CD4-positive, CD25-positive, alpha-beta regulatory T cell (primary cell): ENCODE measurements around the gene CERK. TPM values are rescaled to one million over a fixed set of nuclear protein-coding genes. Genes with fewer than 3 reads are reported as not detected.

Experiments used
- ATAC-seq, 2 donors: fragments of 150-1000 bp; cut with Tn5 transposase; one replicate each; pipeline ENCODE4 v1.10.0; 2021; ENCODE audit warnings: low read depth in 2 of 2, moderate number of reproducible peaks in 2 of 2, moderate library complexity in 1 of 2
- DNase-seq, 3 donors: peaks; one replicate each; pipeline versions ENCODE4 v3.0.0 to v3.0.0-alpha.2; 2012 to 2022; ENCODE audit warnings: mixed read lengths in 1 of 3
- H3K27ac ChIP-seq: one replicate; pipeline ENCODE4 v1.7.0; 2013; ENCODE audit warnings: mild to moderate bottlenecking, low read length; ENCODE audit not compliant: insufficient read depth, poor library complexity, severe bottlenecking
- H3K27me3 ChIP-seq: one replicate; pipeline ENCODE4 v1.7.0; 2013; ENCODE audit warnings: low read length; ENCODE audit not compliant: control insufficient read depth, insufficient read depth
- H3K36me3 ChIP-seq: one replicate; pipeline ENCODE4 v1.7.0; 2013; ENCODE audit warnings: mild to moderate bottlenecking, low read length, moderate library complexity; ENCODE audit not compliant: control insufficient read depth, insufficient read depth
- H3K4me1 ChIP-seq: 2 replicates; pipeline ENCODE4 v1.7.0; 2013; ENCODE audit warnings: mild to moderate bottlenecking, low read length; ENCODE audit not compliant: insufficient read depth, control insufficient read depth, poor library complexity, severe bottlenecking
- H3K4me3 ChIP-seq: one replicate; pipeline ENCODE4 v1.7.0; 2013; ENCODE audit warnings: low read depth, mild to moderate bottlenecking, low read length, moderate library complexity
- H3K9me3 ChIP-seq, 2 experiments: 1 replicate in 1 of 2; 2 replicates in 1 of 2; pipeline ENCODE4 v1.7.0; 2013; ENCODE audit warnings: low read length in 2 of 2, mild to moderate bottlenecking in 1 of 2, moderate library complexity in 1 of 2; ENCODE audit not compliant: control insufficient read depth in 2 of 2
- H3K27ac Mint-ChIP-seq, 3 donors: one replicate each; pipeline ENCODE4 v1.8.0; 2020 to 2022; ENCODE audit warnings: mild to moderate bottlenecking in 3 of 3, mixed read lengths in 3 of 3, moderate library complexity in 2 of 3
- H3K27me3 Mint-ChIP-seq: one replicate; pipeline ENCODE4 v1.8.0; 2022; ENCODE audit warnings: mild to moderate bottlenecking, mixed read lengths
- H3K36me3 Mint-ChIP-seq: one replicate; pipeline ENCODE4 v1.8.0; 2020; ENCODE audit warnings: mixed read lengths
- H3K4me1 Mint-ChIP-seq, 4 donors: one replicate each; pipeline ENCODE4 v1.8.0; 2020 to 2022; ENCODE audit warnings: mixed read lengths in 4 of 4, mild to moderate bottlenecking in 1 of 4
- H3K4me3 Mint-ChIP-seq, 4 donors: one replicate each; pipeline ENCODE4 v1.8.0; 2020 to 2022; ENCODE audit warnings: mild to moderate bottlenecking in 4 of 4, mixed read lengths in 4 of 4, moderate library complexity in 3 of 4
- H3K9me3 Mint-ChIP-seq, 7 donors: one replicate each; pipeline ENCODE4 v1.8.0; 2020 to 2022; ENCODE audit warnings: mixed read lengths in 7 of 7, mild to moderate bottlenecking in 3 of 7, moderate library complexity in 2 of 7
- polyA plus RNA-seq, 4 donors: library from polyadenylated mRNA; unstranded; fragments of 300-500 nt; fragmentation: Illumina TruSeq; gene quantifications; one replicate each; pipeline ENCODE4 v1.2.3, GENCODE V29; 2021
- total RNA-seq: library from RNA; stranded (reverse); gene quantifications from one replicate; pipeline ENCODE4 v1.2.3, GENCODE V29; 2022

Gene CERK
- total and polyA plus RNA-seq, 5 donors from 2014 or later = 75.5 to 105 (median 85.3) TPM

GRCh38 chr22:46667245-46667623, 70.8 kb downstream of the CERK start:
- no peaks in the 10 kb centered on the region for H3K4me1 Mint-ChIP-seq
- H3K27ac Mint-ChIP-seq = no peak overlapping the region

GRCh38 chr22:46666577-46667244, 71.3 kb downstream of the CERK start:
- Histone ChIP-seq H3K4me1 (peaks cover 1% of the 10 kb centered on the region), H3K4me3 (no peak overlapping the region), H3K27ac (no peak overlapping the region), H3K36me3 (peaks cover 6% of the 10 kb centered on the region), H3K9me3 (no peaks in the 10 kb centered on the region), H3K27me3 (no peaks in the 10 kb centered on the region)
- Mint-ChIP-seq H3K36me3 (peaks cover 10% of the 10 kb centered on the region), H3K4me1 (peaks cover 0 to 2% (median 1%) of the 10 kb centered on the region in 4 donors), H3K27me3 (no peaks in the 10 kb centered on the region), H3K9me3 (no peaks in the 10 kb centered on the region), H3K27ac (no peak overlapping the region), H3K4me3 (no peak overlapping the region)
- DNase-seq = no peak
- ATAC-seq = no peak

More at GRCh38 chr22:46667245-46667623, 70.8 kb downstream of the CERK start:
- no peak overlapping the region for H3K4me3 Mint-ChIP-seq
- H3K27me3 Mint-ChIP-seq = no peaks in the 10 kb centered on the region
- no peaks in the 10 kb centered on the region for H3K9me3 Mint-ChIP-seq
- ATAC-seq (no peak), DNase-seq (no peak)
- Histone ChIP-seq H3K36me3 (peaks cover 6% of the 10 kb centered on the region), H3K4me1 (no peaks in the 10 kb centered on the region), H3K4me3 (no peak overlapping the region), H3K27ac (no peak overlapping the region), H3K27me3 (no peaks in the 10 kb centered on the region), H3K9me3 (no peaks in the 10 kb centered on the region)
- peaks cover 10% of the 10 kb centered on the region for H3K36me3 Mint-ChIP-seq

- Mint-ChIP-seq H3K9me3 (no peaks in the 10 kb centered on the region), H3K4me1 (peaks cover 4 to 11% (median 10%) of the 10 kb centered on the region in 4 donors), H3K27me3 (no peaks in the 10 kb centered on the region), H3K36me3 (peaks cover 10% of the 10 kb centered on the region), H3K4me3 (no peak overlapping the region), H3K27ac (no peak overlapping the region)
- H3K4me1 ChIP-seq = peaks cover 10% of the 10 kb centered on the region
- ATAC-seq (no peak), DNase-seq (no peak)
- H3K27ac ChIP-seq = no peak overlapping the region
- peaks cover 6% of the 10 kb centered on the region for H3K36me3 ChIP-seq
- no peak overlapping the region for H3K4me3 ChIP-seq
- no peaks in the 10 kb centered on the region for H3K9me3 ChIP-seq
- no peaks in the 10 kb centered on the region for H3K27me3 ChIP-seq
These were observed 72.2 kb downstream of the CERK start for GRCh38 chr22:46665751-46666280.

- no peak overlapping the region for H3K4me3 Mint-ChIP-seq
- H3K27me3 ChIP-seq = no peaks in the 10 kb centered on the region
- H3K4me3 ChIP-seq = no peak overlapping the region
- H3K27ac Mint-ChIP-seq = no peak overlapping the region
- H3K36me3 Mint-ChIP-seq = peaks cover 10% of the 10 kb centered on the region
- ATAC-seq = no peak
- H3K9me3 Mint-ChIP-seq = no peaks in the 10 kb centered on the region
- H3K4me1 ChIP-seq = peaks cover 16% of the 10 kb centered on the region
- no peaks in the 10 kb centered on the region for H3K9me3 ChIP-seq
- no peaks in the 10 kb centered on the region for H3K27me3 Mint-ChIP-seq
- H3K36me3 ChIP-seq = peaks cover 6% of the 10 kb centered on the region
- H3K4me1 Mint-ChIP-seq = peaks cover 6 to 17% (median 16%) of the 10 kb centered on the region in 4 donors
- H3K27ac ChIP-seq = no peak overlapping the region
- no peak for DNase-seq
These were observed 72.8 kb downstream of the CERK start for GRCh38 chr22:46665151-46665695.

GRCh38 chr22:46664301-46664855, 73.7 kb downstream of the CERK start:
- no peak overlapping the region for H3K27ac Mint-ChIP-seq
- Histone ChIP-seq H3K27ac (no peak overlapping the region), H3K4me1 (peaks cover 22% of the 10 kb centered on the region)

GRCh38 chr22:46663436-46664100, 74.5 kb downstream of the CERK start:
- Mint-ChIP-seq H3K4me1 (peaks cover 6 to 21% (median 19%) of the 10 kb centered on the region in 4 donors), H3K4me3 (no peak overlapping the region), H3K9me3 (no peaks in the 10 kb centered on the region), H3K27ac (no peak overlapping the region), H3K27me3 (no peaks in the 10 kb centered on the region), H3K36me3 (peaks cover 5% of the 10 kb centered on the region)
- Histone ChIP-seq H3K27ac (no peak overlapping the region), H3K9me3 (no peaks in the 10 kb centered on the region), H3K36me3 (peaks cover 6% of the 10 kb centered on the region), H3K4me1 (peaks cover 22% of the 10 kb centered on the region), H3K27me3 (no peaks in the 10 kb centered on the region), H3K4me3 (no peak overlapping the region)
- DNase-seq = no peak
- no peak for ATAC-seq

More at GRCh38 chr22:46664301-46664855, 73.7 kb downstream of the CERK start:
- peaks cover 6% of the 10 kb centered on the region for H3K36me3 ChIP-seq
- no peaks in the 10 kb centered on the region for H3K9me3 Mint-ChIP-seq
- DNase-seq = no peak
- H3K36me3 Mint-ChIP-seq = peaks cover 10% of the 10 kb centered on the region
- H3K27me3 ChIP-seq = no peaks in the 10 kb centered on the region
- H3K27me3 Mint-ChIP-seq = no peaks in the 10 kb centered on the region
- no peak overlapping the region for H3K4me3 Mint-ChIP-seq
- ATAC-seq = no peak
- peaks cover 6 to 21% (median 19%) of the 10 kb centered on the region in 4 donors for H3K4me1 Mint-ChIP-seq
- no peak overlapping the region for H3K4me3 ChIP-seq
- no peaks in the 10 kb centered on the region for H3K9me3 ChIP-seq

- H3K27me3 Mint-ChIP-seq = no peaks in the 10 kb centered on the region
These were observed 75.1 kb downstream of the CERK start for GRCh38 chr22:46663001-46663400.

More at GRCh38 chr22:46663001-46663400, 75.1 kb downstream of the CERK start:
- H3K9me3 ChIP-seq = no peaks in the 10 kb centered on the region
- no peaks in the 10 kb centered on the region for H3K9me3 Mint-ChIP-seq
- H3K4me3 Mint-ChIP-seq = no peak overlapping the region
- DNase-seq = no peak
- no peak overlapping the region for H3K27ac ChIP-seq
- H3K4me1 Mint-ChIP-seq = peaks cover 6 to 21% (median 19%) of the 10 kb centered on the region in 4 donors
- H3K36me3 Mint-ChIP-seq = peaks cover 5% of the 10 kb centered on the region
- no peaks in the 10 kb centered on the region for H3K27me3 ChIP-seq
- peaks cover 22% of the 10 kb centered on the region for H3K4me1 ChIP-seq
- no peak for ATAC-seq
- no peak overlapping the region for H3K27ac Mint-ChIP-seq
- H3K4me3 ChIP-seq = no peak overlapping the region
- H3K36me3 ChIP-seq = peaks cover 6% of the 10 kb centered on the region
